Heart right ventricle (tissue), 16 donors: ENCODE measurements around the gene TOX2. TPM values are rescaled to one million over a fixed set of nuclear protein-coding genes. Genes with fewer than 3 reads are reported as not detected.

Experiments
- ATAC-seq, 8 donors: fragments of 200-7000 bp; cut with Tn5 transposase; one replicate each; pipeline ENCODE4 v1.9.1; 2020; ENCODE audit warnings: mild to moderate bottlenecking in 8 of 8, moderate library complexity in 8 of 8, moderate number of reproducible peaks in 1 of 8
- DNase-seq, 2 donors: peaks; one replicate each; pipeline ENCODE4 v3.0.0-alpha.2; 2020
- H3K27ac ChIP-seq, 10 donors: fragments of 200-600 bp; sonication (generic) in 2 of 10; one replicate each; pipeline versions ENCODE4 v1.5.0 to v1.8.0; 2020 to 2022; ENCODE audit warnings: mild to moderate bottlenecking in 3 of 10
- H3K27me3 ChIP-seq, 7 donors: fragments of 200-600 bp; one replicate each; pipeline ENCODE4 v1.8.0; 2021 to 2022; ENCODE audit warnings: mild to moderate bottlenecking in 2 of 7
- H3K36me3 ChIP-seq, 9 donors: fragments of 200-600 bp; sonication (generic) in 1 of 9; one replicate each; pipeline versions ENCODE4 v1.5.0 to v1.8.0; 2020 to 2022; ENCODE audit warnings: mild to moderate bottlenecking in 2 of 9
- H3K4me1 ChIP-seq, 9 donors: fragments of 200-600 bp; sonication (generic) in 1 of 9; one replicate each; pipeline versions ENCODE4 v1.5.0 to v1.8.0; 2020 to 2022; ENCODE audit warnings: mild to moderate bottlenecking in 4 of 9
- H3K4me3 ChIP-seq, 10 donors: fragments of 200-600 bp; sonication (generic) in 2 of 10; one replicate each; pipeline versions ENCODE4 v1.5.0 to v1.8.0; 2020 to 2022; ENCODE audit warnings: mild to moderate bottlenecking in 7 of 10, moderate library complexity in 2 of 10
- H3K9me3 ChIP-seq, 11 donors: fragments of 200-600 bp in 10 of 11; sonication (generic) in 2 of 11; one replicate each; pipeline versions ENCODE4 v1.5.0 to v1.8.0; 2013 to 2022; ENCODE audit warnings: mild to moderate bottlenecking in 2 of 11, control low read depth in 1 of 11, moderate library complexity in 1 of 11
- WGBS, 2 donors: extraction: QIAGEN DNeasy Blood & Tissue Kit; methylation state at CpG; one replicate each; pipeline ENCODE4 v1.1.7; 2013; ENCODE audit warnings: inconsistent platforms in 1 of 2; 5-methylcytosine and 5-hydroxymethylcytosine counted together
- intact Hi-C, 10 donors: fragments of 100-400 bp; cut with DNase I; formaldehyde crosslinking; loops; one replicate each; pipeline versions ENCODE4 v1.11.1 to v1.14.2; 2022
- polyA plus RNA-seq, 2 donors: library from polyadenylated mRNA; stranded (reverse); fragments of 200-250 nt; gene quantifications; one replicate each; pipeline ENCODE4 v1.2.3, GENCODE V29; 2013
- total RNA-seq, 10 donors: library from RNA; stranded (reverse); fragmentation: NEBNext Ultra II Directional in 3 of 10; extraction: Animal tissue kit (Norgen Biotek cat#: 25700) in 3 of 10; gene quantifications; one replicate each; pipeline versions ENCODE4 v1.2.1 to v1.2.4, GENCODE V29; 2021 to 2023
- TF ChIP-seq, protein P1 (sequence below), 9 donors: fragments of 200-600 bp; sonication (generic) in 2 of 9; IDR thresholded peaks; one replicate each; pipeline versions ENCODE4 v1.5.0 to v1.8.0; 2021 to 2022; ENCODE audit warnings: antibody characterized with exemption in 9 of 9, mild to moderate bottlenecking in 5 of 9, moderate library complexity in 1 of 9
- donor health status: Arrhythmogenic right ventricular cardiomyopathy.
- donor health status: ischemic (EF 13 %, LVEDD 7.1; RV severe dilation, severe dysfunction).
- donor health status: healthy with polysubstance abuse.
- donor health status: DM: no; HTN: yes; CAD: no.
- donor health status: DM: no; HTN: no; CAD: no.
- donor health status: ischemic (EF 25% LVEDD 6.9; RV normal size, moderate dysfunction).
- donor health status: ischemic (EF 25% LVEDD 5.7; RV mildly dilated, moderate dysfunction).
- donor health status: healthy.
- donor health status: DM: yes; HTN: yes; CAD: no.
- donor health status: Ischemic cardiomyopathy.
- donor health status: ischemic (EF 35%, LVEDD 5.7; RV mildly dilated, moderate dysfunction).
- donor health status: nonischemic (EF 11% LVEDD 7.7; RV severe dilation, severe dysfunction).
- donor health status: DM: yes; HTN: yes; CAD: no.
- donor health status: PGD.
- donor health status: ischemic (EF 29% LVEDD 5.4; RV normal size, mild dysfunction).
- donor health status: nonischemic (EF 23%, LVEDD 6.1; RV moderate dilation, normal function).

Gene TOX2
- total and polyA plus RNA-seq, 12 donors, result 0.25 to 2.0 (median 1.1) TPM

DNA sequence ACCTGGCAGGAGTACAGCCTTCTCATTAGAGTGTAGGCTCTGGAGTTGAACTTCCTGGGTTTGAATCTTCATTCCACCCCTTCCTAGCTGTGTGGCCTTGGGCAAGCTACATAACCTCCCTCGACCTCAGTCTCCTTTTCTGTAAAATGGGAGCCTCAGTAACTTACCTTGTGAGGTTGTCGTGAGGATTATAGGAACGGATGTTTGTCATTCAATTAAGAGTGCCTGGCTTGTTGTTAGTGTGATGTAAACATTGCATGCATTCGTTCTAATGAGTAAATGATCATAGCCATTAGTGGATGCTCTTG is 45.2 kb downstream of the TOX2 start:
- 79 to 91% methylated on average over 4 of the region's 4 CpGs for WGBS, 2 donors
- ATAC-seq (no peak), DNase-seq (no peak)
- intact Hi-C loops, result no loop called here
- Histone ChIP-seq H3K4me1 (peaks cover 0 to 58% (median 27%) of the 10 kb centered on the region in 9 donors), H3K27ac (peak overlapping the region in 1 of 10 donors; percentile 50), H3K27me3 (peaks cover 0 to 7% (median 0%) of the 10 kb centered on the region in 7 donors), H3K9me3 (no peaks in the 10 kb centered on the region), H3K4me3 (no peak overlapping the region), H3K36me3 (no peaks in the 10 kb centered on the region)
- TF ChIP-seq, protein P1, sequence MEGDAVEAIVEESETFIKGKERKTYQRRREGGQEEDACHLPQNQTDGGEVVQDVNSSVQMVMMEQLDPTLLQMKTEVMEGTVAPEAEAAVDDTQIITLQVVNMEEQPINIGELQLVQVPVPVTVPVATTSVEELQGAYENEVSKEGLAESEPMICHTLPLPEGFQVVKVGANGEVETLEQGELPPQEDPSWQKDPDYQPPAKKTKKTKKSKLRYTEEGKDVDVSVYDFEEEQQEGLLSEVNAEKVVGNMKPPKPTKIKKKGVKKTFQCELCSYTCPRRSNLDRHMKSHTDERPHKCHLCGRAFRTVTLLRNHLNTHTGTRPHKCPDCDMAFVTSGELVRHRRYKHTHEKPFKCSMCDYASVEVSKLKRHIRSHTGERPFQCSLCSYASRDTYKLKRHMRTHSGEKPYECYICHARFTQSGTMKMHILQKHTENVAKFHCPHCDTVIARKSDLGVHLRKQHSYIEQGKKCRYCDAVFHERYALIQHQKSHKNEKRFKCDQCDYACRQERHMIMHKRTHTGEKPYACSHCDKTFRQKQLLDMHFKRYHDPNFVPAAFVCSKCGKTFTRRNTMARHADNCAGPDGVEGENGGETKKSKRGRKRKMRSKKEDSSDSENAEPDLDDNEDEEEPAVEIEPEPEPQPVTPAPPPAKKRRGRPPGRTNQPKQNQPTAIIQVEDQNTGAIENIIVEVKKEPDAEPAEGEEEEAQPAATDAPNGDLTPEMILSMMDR (IDR thresholded peaks at IDR 0.05), result no peak

DNA sequence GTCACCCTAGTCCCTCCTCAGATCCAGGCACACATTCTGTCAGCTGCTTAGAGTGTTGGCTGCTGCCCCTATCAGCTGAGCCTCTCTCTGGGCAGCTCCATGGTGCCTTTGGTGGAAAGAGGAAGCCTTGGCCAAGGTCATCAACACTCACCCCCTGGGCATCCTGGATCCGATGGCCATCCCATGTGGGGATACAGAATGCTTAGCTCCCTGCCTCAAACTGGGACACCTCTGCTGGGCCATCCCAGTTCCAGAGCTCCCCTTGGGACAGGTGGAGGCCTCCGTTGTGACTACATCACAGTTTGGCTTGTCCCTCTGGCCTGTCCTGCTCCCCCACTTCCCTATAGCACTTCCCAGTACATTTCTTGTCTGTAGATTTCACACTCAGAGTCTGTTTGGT is 45.6 kb downstream of the TOX2 start:
- WGBS, 2 donors, result 77 to 79% methylated on average over 2 of the region's 2 CpGs
- ATAC-seq (no peak), DNase-seq (no peak)
- peaks cover 0 to 58% (median 24%) of the 10 kb centered on the region in 9 donors for H3K4me1 ChIP-seq
- no peaks in the 10 kb centered on the region for H3K9me3 ChIP-seq
- TF ChIP-seq, protein P1 (IDR thresholded peaks at IDR 0.05), result no peak
- H3K36me3 ChIP-seq, result no peaks in the 10 kb centered on the region
- peak overlapping the region in 1 of 10 donors; percentile 50 for H3K27ac ChIP-seq
- intact Hi-C loops, result no loop called here
- peaks cover 0 to 7% (median 0%) of the 10 kb centered on the region in 7 donors for H3K27me3 ChIP-seq
- no peak overlapping the region for H3K4me3 ChIP-seq

DNA sequence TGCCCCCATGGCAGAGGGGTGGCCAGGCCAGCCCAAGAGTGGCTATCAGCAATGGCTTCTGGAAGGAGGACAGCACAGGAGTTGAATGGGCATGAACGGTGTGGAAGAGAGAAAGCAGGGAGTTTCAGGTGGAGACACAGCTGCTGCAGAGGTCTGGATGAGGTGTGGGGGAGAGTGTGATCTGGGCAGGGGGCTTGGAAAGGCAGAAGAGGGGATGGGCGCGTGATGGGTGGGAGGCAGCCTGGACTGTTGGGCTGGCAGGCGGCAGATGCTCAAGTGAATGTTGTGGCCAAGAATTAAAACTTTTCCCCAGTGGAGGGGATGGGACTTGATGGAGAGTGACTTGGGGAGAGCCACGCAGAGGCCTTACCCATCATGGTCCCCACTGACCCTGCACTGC is 46.5 kb downstream of the TOX2 start:
- WGBS, 2 donors, result 92 to 93% methylated on average over 5 of the region's 5 CpGs
- H3K27ac ChIP-seq, result no peak overlapping the region
- no peaks in the 10 kb centered on the region for H3K9me3 ChIP-seq
- H3K36me3 ChIP-seq, result no peaks in the 10 kb centered on the region
- ATAC-seq (no peak), DNase-seq (no peak)
- H3K4me1 ChIP-seq, result peaks cover 0 to 49% (median 16%) of the 10 kb centered on the region in 9 donors
- intact Hi-C loops, result no loop called here
- H3K27me3 ChIP-seq, result peaks cover 0 to 7% (median 0%) of the 10 kb centered on the region in 7 donors
- no peak overlapping the region for H3K4me3 ChIP-seq
- TF ChIP-seq, protein P1 (IDR thresholded peaks at IDR 0.05), result no peak

DNA sequence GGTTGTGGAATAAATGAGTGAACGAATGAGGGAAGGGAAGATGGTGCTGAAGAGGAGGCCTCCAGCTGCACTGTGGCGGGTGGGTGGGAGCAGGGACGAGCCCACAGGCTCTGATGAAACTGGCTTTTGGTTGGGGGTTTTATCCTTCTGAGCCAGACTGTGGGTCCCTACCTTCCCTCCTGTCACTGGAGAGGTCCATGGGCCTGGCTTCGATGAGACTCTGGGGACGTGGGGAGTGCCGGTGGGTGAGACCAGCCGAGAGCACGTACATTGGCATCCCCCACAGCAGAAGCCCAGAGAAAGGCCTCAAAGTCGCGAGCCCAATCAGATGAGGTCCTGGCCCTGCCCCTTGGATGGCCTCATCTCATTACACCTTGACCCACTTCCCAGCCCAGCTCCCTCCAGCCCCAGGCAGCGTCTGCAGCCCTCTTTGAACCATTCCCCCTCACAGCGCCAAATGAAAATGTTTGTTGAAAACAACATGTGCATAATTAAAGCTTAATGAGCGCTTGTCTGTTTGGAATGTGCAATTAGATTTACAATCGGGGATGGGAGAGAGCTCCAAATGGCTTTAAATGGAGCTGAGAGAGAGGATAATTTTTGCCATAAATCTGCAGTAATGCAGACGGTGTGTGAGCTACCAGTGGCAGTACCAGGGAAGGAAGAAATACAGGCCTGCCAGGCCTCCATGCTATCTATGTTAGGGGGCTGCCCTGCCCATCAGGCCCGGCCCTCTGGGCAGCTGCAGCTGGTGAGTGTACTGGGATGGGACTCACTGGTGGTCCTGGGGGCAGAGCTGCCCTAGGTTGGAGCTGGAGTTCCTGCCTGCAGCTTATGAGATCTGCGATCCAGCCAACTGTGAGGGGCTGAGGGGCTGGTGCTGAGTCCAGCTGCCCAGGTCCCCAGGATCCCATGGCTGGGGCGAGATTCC is 47.2 kb downstream of the TOX2 start:
- H3K9me3 ChIP-seq, result no peaks in the 10 kb centered on the region
- ATAC-seq (no peak), DNase-seq (no peak)
- 76 to 79% methylated on average over 18 of the region's 18 CpGs for whole genome bisulfite sequencing, 2 donors
- H3K27me3 ChIP-seq, result peaks cover 0 to 7% (median 0%) of the 10 kb centered on the region in 7 donors
- TF ChIP-seq, protein P1 (IDR thresholded peaks at IDR 0.05), result no peak
- H3K36me3 ChIP-seq, result no peaks in the 10 kb centered on the region
- no peak overlapping the region for H3K27ac ChIP-seq
- intact Hi-C loops, result no loop called here
- H3K4me3 ChIP-seq, result no peak overlapping the region
- peaks cover 0 to 42% (median 16%) of the 10 kb centered on the region in 9 donors for H3K4me1 ChIP-seq
